Transverse colon (tissue), 4 donors: ENCODE results near the gene MCUB. TPM values are rescaled to one million over a fixed set of nuclear protein-coding genes. Genes with fewer than 3 reads are reported as not detected.

ENCODE experiments used
- DNase-seq: peaks from one replicate; pipeline ENCODE4 v3.0.0-alpha.2; 2019
- H3K27ac ChIP-seq, 4 donors: fragments of 200-600 bp; sonication (generic); 2 replicates each; pipeline ENCODE4 v1.5.1; 2016 to 2018; ENCODE audit warnings: inconsistent platforms in 4 of 4
- H3K27me3 ChIP-seq: fragments of 200-600 bp; sonication (generic); 2 replicates; pipeline ENCODE4 v1.5.1; 2017; ENCODE audit warnings: inconsistent platforms
- H3K36me3 ChIP-seq, 4 donors: fragments of 200-600 bp; sonication (generic); 2 replicates each; pipeline ENCODE4 v1.5.1; 2017 to 2019; ENCODE audit warnings: inconsistent platforms in 4 of 4
- H3K4me1 ChIP-seq, 4 donors: fragments of 200-600 bp; sonication (generic); 2 replicates each; pipeline ENCODE4 v1.5.1; 2017 to 2020; ENCODE audit warnings: inconsistent platforms in 4 of 4
- H3K4me3 ChIP-seq, 4 donors: fragments of 200-600 bp; sonication (generic); 1 replicate in 1 of 4; 2 replicates in 3 of 4; pipeline versions ENCODE4 v1.5.1 to v1.6.1; 2017 to 2019; ENCODE audit warnings: inconsistent platforms in 4 of 4
- H3K9me3 ChIP-seq, 2 donors: fragments of 200-600 bp; sonication (generic); 2 replicates each; pipeline ENCODE4 v1.5.1; 2017 to 2019; ENCODE audit warnings: inconsistent platforms in 2 of 2
- CTCF ChIP-seq, 5 experiments: fragments of 200-600 bp in 3 of 5; fragments of 450-650 bp in 2 of 5; sonication (generic) in 3 of 5; IDR thresholded peaks; 1 replicate in 2 of 5; 2 replicates in 3 of 5; pipeline ENCODE4 v1.5.1; 2016 to 2017; ENCODE audit warnings: antibody characterized with exemption in 5 of 5, inconsistent platforms in 3 of 5, mild to moderate bottlenecking in 2 of 5, moderate library complexity in 1 of 5
- EP300 ChIP-seq: sonication (generic); formaldehyde crosslinking; IDR thresholded peaks from one replicate; pipeline ENCODE4 v1.6.1; 2017; ENCODE audit warnings: antibody characterized with exemption, low read depth
- POLR2A ChIP-seq: fragments of 450-650 bp; IDR thresholded peaks from one replicate; pipeline ENCODE4 v1.6.1; 2016; ENCODE audit warnings: antibody characterized with exemption, mild to moderate bottlenecking, moderate library complexity
- POLR2AphosphoS5 ChIP-seq, 3 donors: sonication (generic); formaldehyde crosslinking; IDR thresholded peaks; one replicate each; pipeline ENCODE4 v1.6.1; 2016; ENCODE audit warnings: antibody characterized with exemption in 3 of 3
- WGBS, 2 donors: methylation state at CpG; one replicate each; pipeline ENCODE4 v1.1.5; 2018; ENCODE audit warnings: low coverage in 1 of 2; 5-methylcytosine and 5-hydroxymethylcytosine counted together
- in situ Hi-C, 4 donors: fragments of 200-750 bp; cut with MboI; loops; one replicate each; pipeline versions ENCODE4 v1.15.0 to v1.15.1; 2017; ENCODE audit warnings: low sequenced_read_pairs in 3 of 4, low pct_ligation_motif_present in 1 of 4, low pct_unique_long_range_greater_than_20kb in 1 of 4
- intact Hi-C: fragments of 100-400 bp; cut with DNase I; formaldehyde crosslinking; loops from one replicate; pipeline ENCODE4 v1.15.1; 2023; ENCODE audit warnings: low total_unique reads
- total RNA-seq, 4 donors: library from RNA; depleted of rRNA; stranded (reverse); fragments of >200 nt; gene quantifications; one replicate each; pipeline ENCODE4 v1.1.0, GENCODE V29; 2016

The MCUB gene
- total RNA-seq, 4 donors from 2014 or later = 4.6 to 15.7 (median 8.8) TPM

- TF ChIP-seq POLR2A (no peak), POLR2AphosphoS5 (IDR thresholded peaks at IDR 0.05) (no peak), EP300 (no peak), CTCF (IDR thresholded peaks at IDR 0.05) (no peak)
- no peaks in the 10 kb centered on the region for H3K36me3 ChIP-seq
- no peaks in the 10 kb centered on the region for H3K27me3 ChIP-seq
- peaks cover 0 to 5% (median 0%) of the 10 kb centered on the region in 4 donors for H3K4me1 ChIP-seq
- H3K4me3 ChIP-seq = no peak overlapping the region
- 58 to 72% methylated on average over 2 to 4 of the region's 4 CpGs for WGBS, 2 donors
- no peak for DNase-seq
- in situ Hi-C loops = no loop called here
- no peak overlapping the region for H3K27ac ChIP-seq
- intact Hi-C loops = no loop called here
- H3K9me3 ChIP-seq = no peaks in the 10 kb centered on the region
Observed at GRCh38 chr4:109629775-109630174, 69.7 kb downstream of the MCUB start.

- Histone ChIP-seq H3K36me3 (no peaks in the 10 kb centered on the region), H3K27ac (no peak overlapping the region)
Observed at GRCh38 chr4:109631532-109632108, 71.6 kb downstream of the MCUB start.

GRCh38 chr4:109640644-109641043, 80.6 kb downstream of the MCUB start:
- no peaks in the 10 kb centered on the region for H3K4me1 ChIP-seq
- in situ Hi-C loops (no loop called here), intact Hi-C loops (no loop called here)
- TF ChIP-seq POLR2AphosphoS5 (IDR thresholded peaks at IDR 0.05) = no peak
- no peak for TF ChIP-seq EP300
- TF ChIP-seq CTCF (IDR thresholded peaks at IDR 0.05) = no peak
- no peak for TF ChIP-seq POLR2A
- no peak overlapping the region for H3K4me3 ChIP-seq
- no peaks in the 10 kb centered on the region for H3K36me3 ChIP-seq
- H3K27me3 ChIP-seq = no peaks in the 10 kb centered on the region
- no peaks in the 10 kb centered on the region for H3K9me3 ChIP-seq
- 83 to 88% methylated on average over 2 of the region's 2 CpGs for WGBS, 2 donors
- H3K27ac ChIP-seq = no peak overlapping the region
- DNase-seq = no peak

More at GRCh38 chr4:109631532-109632108, 71.6 kb downstream of the MCUB start:
- no peak for DNase-seq
- Histone ChIP-seq H3K27me3 (no peaks in the 10 kb centered on the region), H3K4me3 (no peak overlapping the region), H3K4me1 (peaks cover 0 to 5% (median 0%) of the 10 kb centered on the region in 4 donors), H3K9me3 (no peaks in the 10 kb centered on the region)
- intact Hi-C loops (no loop called here), in situ Hi-C loops (no loop called here)
- 49 to 53% methylated on average over 4 to 5 of the region's 5 CpGs for WGBS, 2 donors
- TF ChIP-seq CTCF (IDR thresholded peaks at IDR 0.05) (no peak), EP300 (no peak), POLR2A (no peak), POLR2AphosphoS5 (IDR thresholded peaks at IDR 0.05) (no peak)

- no peaks in the 10 kb centered on the region for H3K36me3 ChIP-seq
- no peaks in the 10 kb centered on the region for H3K9me3 ChIP-seq
- in situ Hi-C loops (no loop called here), intact Hi-C loops (no loop called here)
- H3K27me3 ChIP-seq = no peaks in the 10 kb centered on the region
- DNase-seq = no peak
- no peak for TF ChIP-seq POLR2A
- TF ChIP-seq CTCF (IDR thresholded peaks at IDR 0.05) = no peak
- TF ChIP-seq EP300 = no peak
- TF ChIP-seq POLR2AphosphoS5 (IDR thresholded peaks at IDR 0.05) = no peak
- no peak overlapping the region for H3K27ac ChIP-seq
- H3K4me1 ChIP-seq = peaks cover 0 to 5% (median 0%) of the 10 kb centered on the region in 4 donors
- 73 to 83% methylated on average over 7 of the region's 7 CpGs for WGBS, 2 donors
- H3K4me3 ChIP-seq = no peak overlapping the region
Observed at GRCh38 chr4:109645874-109646710, 86.0 kb downstream of the MCUB start.
